SH-SY5Y (cell line): ENCODE data around the gene AP1AR.

Experiments
- GATA2 ChIP-seq: IDR thresholded peaks from 2 replicates; pipeline ENCODE4 v1.6.1; 2011; ENCODE audit warnings: mild to moderate bottlenecking, low read depth, low read length
- GATA3 ChIP-seq: IDR thresholded peaks from 2 replicates; pipeline ENCODE4 v1.6.1; 2011; ENCODE audit warnings: low read depth, mild to moderate bottlenecking, low read length, moderate library complexity

- TF ChIP-seq GATA2 (no peak), GATA3 (no peak)
Observed at GRCh38 chr4:112189754-112190153, 41.8 kb upstream of the AP1AR start.
